HG02943 (cell line): ENCODE results near the gene PITPNB.

Experiments
- ATAC-seq: cut with Tn5 transposase; IDR thresholded peaks from one replicate; pipeline ENCODE4 v1.9.1; 2021; ENCODE audit warnings: mild to moderate bottlenecking, low read depth, moderate library complexity; ENCODE audit not compliant: unreplicated experiment

The PITPNB gene

DNA sequence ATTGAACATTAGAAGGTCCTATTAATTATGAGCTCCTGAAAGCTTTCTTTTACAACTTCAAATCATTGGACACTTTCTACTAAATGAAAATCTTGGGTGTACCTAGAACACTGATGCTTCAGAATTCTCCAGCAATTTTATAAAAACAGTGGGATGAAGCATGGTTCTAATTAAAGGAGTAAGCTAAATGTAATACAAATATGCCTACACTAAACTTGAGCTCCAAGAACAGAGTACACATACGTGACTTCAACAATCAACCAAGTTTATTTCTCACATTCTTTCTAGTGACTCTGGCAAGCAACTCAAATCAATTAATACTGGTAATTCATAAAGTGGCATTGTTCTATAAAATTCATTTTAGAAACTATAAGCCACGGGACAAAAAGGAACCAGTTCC is 55.5 kb downstream of the PITPNB start:
- ATAC-seq: no peak

- no peak for ATAC-seq
Observed at GRCh38 chr22:27863001-27863400, 56.1 kb downstream of the PITPNB start.

GRCh38 chr22:27859336-27859735 is 59.7 kb downstream of the PITPNB start:
- ATAC-seq: no peak

DNA sequence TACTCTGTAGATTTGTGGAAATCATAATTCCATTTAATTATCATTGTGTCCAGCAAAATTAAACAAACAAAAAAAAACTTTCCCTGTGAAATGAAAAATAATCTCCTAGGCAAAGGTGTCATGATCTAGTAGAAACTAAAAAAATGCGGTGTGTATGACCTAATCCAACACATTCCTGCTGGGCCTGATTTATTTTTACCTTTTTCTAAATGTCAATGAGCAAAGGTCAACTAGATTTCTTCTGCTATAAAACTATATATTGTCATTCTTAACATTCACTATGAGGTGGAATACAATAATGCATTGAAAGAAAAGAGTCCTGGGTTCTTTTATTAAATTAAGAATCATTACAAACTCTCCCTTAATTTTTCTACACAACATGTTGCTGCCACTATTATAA is 60.4 kb downstream of the PITPNB start:
- no peak for ATAC-seq

- no peak for ATAC-seq
Observed at GRCh38 chr22:27857443-27857842, 61.6 kb downstream of the PITPNB start.

DNA sequence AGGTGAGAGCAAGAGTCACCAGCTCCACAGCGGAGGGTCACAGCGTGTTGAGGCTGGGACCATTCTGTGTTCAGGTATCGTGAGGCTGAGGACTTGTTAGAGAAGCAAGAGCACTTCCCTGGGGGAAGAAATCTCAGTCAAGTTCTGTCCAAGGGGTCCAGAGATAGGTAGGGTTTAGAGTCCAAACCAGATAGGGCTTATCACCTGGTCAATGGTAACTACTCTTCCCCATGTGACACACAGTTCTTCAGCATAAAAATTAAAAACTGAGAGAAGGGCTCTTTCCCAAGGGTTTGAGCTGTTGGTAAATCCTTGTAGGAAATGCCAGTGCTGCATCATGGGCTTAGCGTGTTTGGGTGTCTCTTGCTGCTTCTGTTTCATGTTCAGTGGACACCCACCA is 62.7 kb downstream of the PITPNB start:
- ATAC-seq: no peak

DNA sequence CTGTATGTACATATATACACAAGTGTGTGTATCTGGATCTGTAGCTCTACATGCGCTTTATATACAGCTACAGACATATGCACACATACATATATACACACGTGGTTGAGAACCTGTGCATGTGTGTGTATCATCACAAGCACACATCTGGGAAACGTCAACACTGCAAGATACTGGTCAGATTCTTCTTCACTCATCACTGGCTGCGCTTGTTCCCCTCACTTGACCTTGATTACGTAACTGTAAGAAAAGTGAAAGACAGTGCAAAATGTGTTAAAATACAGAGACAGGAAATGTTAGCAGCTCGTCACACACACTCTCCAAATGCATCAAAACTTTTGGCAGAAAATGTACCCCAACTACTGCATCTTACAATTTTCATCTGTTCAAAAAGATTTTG is 65.6 kb downstream of the PITPNB start:
- ATAC-seq: no peak

GRCh38 chr22:27851974-27852746 is 66.9 kb downstream of the PITPNB start:
- no peak for ATAC-seq

DNA sequence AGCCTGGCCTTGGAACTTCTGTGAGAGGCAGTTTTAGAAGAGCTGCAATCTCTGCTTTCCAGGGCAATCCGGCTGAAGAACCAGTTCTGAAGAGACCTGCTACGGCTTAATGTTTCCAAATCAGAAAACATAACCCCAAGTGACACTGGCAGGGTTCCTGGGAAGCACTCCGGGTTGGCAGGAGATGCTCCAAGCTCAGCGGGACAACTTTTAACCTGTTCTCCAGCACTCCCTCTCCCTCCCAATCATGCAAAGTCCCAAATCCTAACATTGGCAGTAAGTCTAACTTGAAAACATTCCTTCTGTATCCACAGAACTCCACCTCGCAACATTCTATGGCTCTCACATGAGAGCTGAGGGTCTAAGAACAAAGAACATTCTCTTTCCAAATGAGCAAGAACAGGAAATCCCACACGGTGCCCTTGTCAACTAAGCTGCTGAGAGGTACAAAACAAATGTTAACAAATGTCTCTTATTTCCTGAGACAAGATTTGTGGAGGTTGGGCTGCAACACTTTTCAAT is 69.0 kb downstream of the PITPNB start:
- ATAC-seq: no peak

DNA sequence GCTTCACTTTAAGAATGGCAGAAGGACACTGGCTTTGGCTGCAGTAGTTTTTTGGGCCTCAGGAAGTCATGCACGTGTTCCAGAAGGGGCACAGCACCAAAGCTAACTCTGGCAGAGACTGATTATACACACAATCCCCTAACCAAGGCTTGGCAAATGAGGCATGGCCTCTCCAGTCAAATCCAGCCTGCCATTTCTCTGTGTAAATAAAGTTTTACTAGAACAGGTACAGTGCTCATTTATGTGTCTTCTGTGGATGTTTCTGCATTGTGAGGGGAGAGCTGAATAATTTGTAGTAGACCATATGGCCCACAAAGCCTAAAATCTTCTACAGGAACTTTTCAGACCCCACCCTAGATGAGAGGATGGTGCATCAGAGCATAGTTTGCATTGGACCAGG is 71.1 kb downstream of the PITPNB start:
- ATAC-seq: no peak

- ATAC-seq: no peak
Observed at GRCh38 chr22:27846910-27847309, 72.1 kb downstream of the PITPNB start.

DNA sequence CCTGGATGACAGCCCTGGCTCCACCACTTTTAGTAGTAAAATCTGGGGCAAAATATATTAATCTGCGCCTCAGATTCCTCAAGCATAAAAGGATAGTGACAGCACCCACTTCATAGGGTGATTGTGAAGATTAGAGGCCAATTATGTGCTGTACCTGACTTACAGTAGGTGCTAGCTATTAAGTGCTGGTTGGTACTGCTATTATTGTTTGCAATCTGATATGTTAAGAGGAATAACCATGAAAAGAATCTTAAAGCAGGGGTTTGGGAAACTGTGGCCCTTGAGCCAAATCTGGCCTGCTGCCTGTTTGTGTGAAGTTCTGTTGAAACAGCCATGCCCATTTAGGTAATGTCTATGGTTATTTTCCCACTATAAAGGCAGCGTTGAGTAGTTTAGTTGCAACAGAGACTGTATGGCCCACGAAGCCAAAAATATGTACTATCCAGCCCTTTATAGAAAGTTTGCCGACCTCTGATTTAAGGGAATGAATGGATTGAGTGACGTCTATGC is 72.8 kb downstream of the PITPNB start:
- ATAC-seq: no peak

GRCh38 chr22:27845644-27846043 is 73.4 kb downstream of the PITPNB start:
- ATAC-seq: no peak

GRCh38 chr22:27844656-27845591 is 74.1 kb downstream of the PITPNB start:
- ATAC-seq: no peak

GRCh38 chr22:27844256-27844655 is 74.8 kb downstream of the PITPNB start:
- no peak for ATAC-seq

- ATAC-seq: no peak
Observed at GRCh38 chr22:27843441-27843840, 75.6 kb downstream of the PITPNB start.

DNA sequence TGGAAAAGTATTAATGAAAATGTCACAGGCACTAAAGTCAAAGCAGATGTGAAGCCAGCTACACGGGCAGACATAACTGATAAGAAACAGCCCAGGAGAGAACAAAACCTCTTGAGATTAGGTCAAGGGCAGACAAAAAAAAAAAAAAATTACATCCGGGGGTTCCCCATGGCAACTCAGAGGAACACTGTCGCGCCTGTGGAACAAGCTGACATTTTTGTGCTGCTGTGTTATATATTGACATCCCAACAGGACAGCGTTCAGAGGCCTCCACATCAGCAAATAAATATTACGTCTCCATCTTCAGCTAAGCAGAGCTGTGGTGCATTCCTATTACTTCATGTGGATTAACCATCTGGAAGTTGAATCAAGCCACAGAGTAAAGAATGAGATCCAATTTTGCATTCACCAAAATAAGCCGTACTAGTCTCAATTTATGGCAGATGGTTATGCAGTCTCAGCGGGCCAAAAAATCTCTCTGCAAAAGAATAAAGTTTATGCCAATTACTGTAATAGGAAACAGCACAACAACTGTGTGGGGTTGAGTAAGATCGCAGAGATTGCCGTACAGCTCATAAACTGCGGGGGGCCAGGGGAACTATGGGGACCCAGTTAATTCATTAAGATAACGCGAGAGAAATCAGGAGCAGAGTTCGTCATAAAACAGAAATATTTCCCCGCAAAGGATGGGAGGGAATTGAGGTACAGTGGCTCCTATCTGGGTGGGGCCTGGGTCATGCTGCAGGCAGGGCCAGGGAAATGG is 76.2 kb downstream of the PITPNB start:
- no peak for ATAC-seq

DNA sequence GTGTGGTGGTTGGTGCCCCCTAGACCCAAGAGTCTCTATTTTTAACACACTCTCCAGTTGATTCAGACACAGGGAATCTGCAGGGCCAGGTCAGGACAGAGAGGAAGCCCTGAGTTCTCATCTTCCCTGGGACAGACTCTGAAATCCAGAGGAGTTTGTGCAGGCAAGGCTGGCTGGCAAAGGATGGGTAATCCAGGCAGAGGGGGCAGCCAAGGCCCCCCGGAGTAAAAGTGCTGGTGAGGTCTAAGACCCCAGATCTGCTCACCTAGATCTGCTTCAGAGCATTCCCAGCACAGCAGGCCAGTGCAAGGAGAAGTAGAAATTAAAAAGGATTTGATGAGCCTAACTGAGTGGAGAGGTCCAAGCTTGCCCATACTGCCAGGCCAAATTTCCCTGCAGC is 76.9 kb downstream of the PITPNB start:
- ATAC-seq: no peak

GRCh38 chr22:27840436-27840835 is 78.6 kb downstream of the PITPNB start:
- ATAC-seq: no peak

DNA sequence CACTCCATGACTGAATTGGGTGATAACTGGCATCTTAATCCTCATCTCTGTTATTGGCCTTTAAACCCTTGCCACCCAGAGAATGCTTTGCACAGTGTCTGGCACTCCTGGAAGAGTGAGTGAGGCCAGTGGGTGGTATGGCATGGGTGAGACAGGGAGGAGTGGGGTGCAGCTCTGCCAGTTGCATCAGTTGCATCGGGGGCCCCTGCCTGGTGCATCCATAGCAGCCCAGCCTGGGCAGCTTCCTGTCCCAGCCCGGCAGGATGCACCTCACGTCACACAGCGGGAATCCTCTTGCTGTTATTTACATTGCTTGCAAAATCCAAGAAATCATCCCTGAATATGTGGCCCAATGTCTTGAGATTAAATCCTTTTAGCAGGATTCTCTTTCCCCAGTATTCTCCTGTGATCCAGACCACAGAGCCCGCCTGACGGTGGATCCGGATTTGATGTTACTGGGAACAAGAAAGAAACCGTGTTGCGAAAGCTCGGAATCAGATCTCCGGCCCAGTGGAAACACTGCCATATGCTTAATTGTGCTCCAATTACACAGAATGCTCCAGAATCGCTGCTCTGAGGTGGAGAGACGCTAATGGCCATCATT is 79.9 kb downstream of the PITPNB start:
- no peak for ATAC-seq
